HG03097 (cell line): ENCODE measurements around the gene AFMID.
"Not testable (repeated sequence)": the region's sequence is repeated elsewhere in the genome, so short reads cannot be mapped to it uniquely, and the experiment has no call there.

Source experiments
- ATAC-seq: cut with Tn5 transposase; IDR thresholded peaks from one replicate; pipeline ENCODE4 v1.9.1; 2021; ENCODE audit not compliant: unreplicated experiment, low FRiP score

Gene AFMID

DNA sequence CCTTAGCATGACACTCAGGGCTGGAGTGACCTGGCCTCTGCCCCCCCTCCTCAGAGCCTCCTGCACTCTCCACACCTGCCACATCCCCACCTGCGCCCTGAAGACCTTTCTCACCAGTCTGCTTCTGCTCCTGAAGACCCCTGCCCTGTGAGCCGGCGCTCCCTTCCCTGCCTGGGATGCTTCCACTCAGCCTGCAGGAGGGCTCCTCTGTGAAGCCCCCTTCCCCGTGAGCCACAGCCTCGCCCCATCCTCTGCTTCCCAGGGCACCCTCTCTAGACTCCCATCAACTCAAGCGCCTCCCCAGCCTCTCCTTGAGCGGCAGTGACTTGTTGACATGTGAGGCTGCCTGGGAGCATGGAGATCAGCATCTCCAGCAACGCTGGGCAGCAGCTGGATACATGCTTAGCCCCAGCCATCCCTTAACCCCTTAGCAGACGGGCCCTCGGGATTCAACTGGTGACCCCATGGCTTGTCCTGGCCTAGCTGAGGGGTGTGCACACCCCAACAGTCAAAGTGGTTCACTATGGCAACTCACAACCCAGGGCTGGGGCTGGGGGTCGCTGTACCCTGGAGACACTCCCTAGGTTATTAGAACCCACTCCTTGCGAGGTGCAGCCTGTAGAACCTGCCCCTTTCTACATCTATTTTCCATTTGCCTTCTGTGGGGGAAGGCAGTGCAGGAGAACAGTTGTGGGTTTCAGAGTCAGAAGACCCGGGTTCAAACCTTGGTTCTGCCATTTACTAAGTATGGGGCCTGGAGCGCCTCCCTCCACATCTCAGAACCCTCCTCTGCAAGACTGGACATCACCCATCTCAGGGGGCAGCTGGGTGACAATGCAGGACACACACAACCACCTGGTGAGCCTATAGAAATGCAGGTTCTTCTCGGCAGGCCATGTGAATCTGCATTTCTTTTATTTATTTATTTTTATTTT lies 65.8 kb downstream of the AFMID start:
- ATAC-seq: no peak

DNA sequence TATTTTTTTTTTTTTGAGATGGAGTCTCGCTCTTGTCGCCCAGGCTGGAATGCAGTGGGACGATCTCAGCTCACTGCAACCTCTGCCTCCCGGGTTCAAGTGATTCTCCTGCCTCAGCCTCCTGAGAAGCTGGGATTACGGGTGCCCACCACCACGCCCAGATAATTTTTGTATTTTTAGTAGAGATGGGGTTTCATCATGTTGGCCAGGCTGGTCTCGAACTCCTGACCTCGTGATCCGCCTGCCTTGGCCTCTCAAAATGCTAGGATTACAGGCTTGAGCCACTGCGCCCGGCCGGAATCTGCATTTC lies 66.4 kb downstream of the AFMID start:
- ATAC-seq: not testable (repeated sequence)

- ATAC-seq: peak; percentile 38
Measured at GRCh38 chr17:78253946-78254672, 66.9 kb downstream of the AFMID start.

DNA sequence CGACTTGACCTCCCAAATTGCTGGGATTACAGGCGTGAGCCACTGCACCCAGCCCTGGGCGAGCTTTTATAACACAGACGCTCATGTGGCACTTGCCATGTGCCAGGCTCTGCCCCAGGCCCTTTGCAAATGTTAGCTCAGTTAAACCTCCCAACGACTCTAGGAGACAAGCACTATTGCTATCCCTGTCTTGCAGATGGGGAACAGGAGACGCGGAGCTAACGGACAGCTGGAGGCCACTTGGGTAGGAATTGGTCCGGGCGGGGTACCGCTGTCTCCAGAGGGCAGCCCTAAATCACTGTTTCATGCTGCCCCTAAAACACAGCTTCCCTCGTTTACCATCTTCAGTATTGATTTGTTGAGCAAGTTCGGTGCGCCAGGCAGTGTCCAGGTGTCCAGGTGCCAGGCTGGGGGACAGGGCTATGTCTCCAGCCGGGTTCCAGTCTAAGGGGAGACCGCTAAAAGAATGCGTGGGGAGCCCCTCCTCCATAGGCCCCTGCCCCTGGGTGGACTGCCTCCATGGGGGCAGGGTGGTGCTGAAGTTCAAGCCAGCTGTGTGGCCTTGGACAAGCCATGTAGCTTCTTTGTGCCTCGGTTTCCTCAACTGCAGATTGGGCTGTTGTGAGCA lies 68.0 kb downstream of the AFMID start:
- no peak for ATAC-seq

GRCh38 chr17:78255953-78256706 lies 69.0 kb downstream of the AFMID start:
- ATAC-seq: no peak

- no peak for ATAC-seq
Measured at GRCh38 chr17:78256707-78257591, 69.8 kb downstream of the AFMID start.
